ENCODE data around the gene ERG.

The ERG gene

GRCh38 chr21:38511662-38512243 is 13.5 kb upstream of the ERG start:
- H3K4me3 ChIP-seq: no peak overlapping the region

DNA sequence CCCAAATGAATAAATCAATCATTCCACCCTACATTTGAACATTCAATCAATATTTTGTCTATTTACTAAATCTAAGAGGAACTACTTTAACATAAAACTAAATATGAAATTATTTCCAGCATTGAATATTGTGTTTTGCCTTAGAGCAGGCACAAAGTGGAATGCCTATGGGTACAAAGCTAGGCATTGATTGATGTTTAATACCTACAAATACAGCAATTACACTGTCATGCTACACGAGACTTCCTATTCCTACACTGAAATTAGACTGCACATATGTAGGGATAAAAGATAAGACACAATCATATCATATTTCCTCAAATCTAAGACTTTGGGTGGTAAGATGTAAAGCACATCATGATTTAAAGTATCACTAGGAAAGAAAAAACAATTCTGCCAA is 12.9 kb upstream of the ERG start:
- H3K27ac ChIP-seq: no peak overlapping the region
- no peak for TF ChIP-seq CTCF (IDR thresholded peaks at IDR 0.05)
- no peak for DNase-seq (ENCODE audit: low spot score)
- no peak overlapping the region for H3K4me3 ChIP-seq

More at GRCh38 chr21:38511662-38512243, 13.5 kb upstream of the ERG start:
- no peak for DNase-seq (ENCODE audit: low spot score)
- H3K27ac ChIP-seq: no peak overlapping the region
- no peak for TF ChIP-seq CTCF (IDR thresholded peaks at IDR 0.05)

GRCh38 chr21:38507374-38507942 is 9.2 kb upstream of the ERG start:
- no peak overlapping the region for H3K27ac ChIP-seq
- H3K4me3 ChIP-seq: no peak overlapping the region
- TF ChIP-seq CTCF (IDR thresholded peaks at IDR 0.05): no peak
- DNase-seq (ENCODE audit: low spot score): no peak

GRCh38 chr21:38506661-38507281 is 8.5 kb upstream of the ERG start:
- no peak for DNase-seq (ENCODE audit: low spot score)
- H3K27ac ChIP-seq: no peak overlapping the region
- H3K4me3 ChIP-seq: peak overlapping the region; percentile 15
- TF ChIP-seq CTCF (IDR thresholded peaks at IDR 0.05): no peak

DNA sequence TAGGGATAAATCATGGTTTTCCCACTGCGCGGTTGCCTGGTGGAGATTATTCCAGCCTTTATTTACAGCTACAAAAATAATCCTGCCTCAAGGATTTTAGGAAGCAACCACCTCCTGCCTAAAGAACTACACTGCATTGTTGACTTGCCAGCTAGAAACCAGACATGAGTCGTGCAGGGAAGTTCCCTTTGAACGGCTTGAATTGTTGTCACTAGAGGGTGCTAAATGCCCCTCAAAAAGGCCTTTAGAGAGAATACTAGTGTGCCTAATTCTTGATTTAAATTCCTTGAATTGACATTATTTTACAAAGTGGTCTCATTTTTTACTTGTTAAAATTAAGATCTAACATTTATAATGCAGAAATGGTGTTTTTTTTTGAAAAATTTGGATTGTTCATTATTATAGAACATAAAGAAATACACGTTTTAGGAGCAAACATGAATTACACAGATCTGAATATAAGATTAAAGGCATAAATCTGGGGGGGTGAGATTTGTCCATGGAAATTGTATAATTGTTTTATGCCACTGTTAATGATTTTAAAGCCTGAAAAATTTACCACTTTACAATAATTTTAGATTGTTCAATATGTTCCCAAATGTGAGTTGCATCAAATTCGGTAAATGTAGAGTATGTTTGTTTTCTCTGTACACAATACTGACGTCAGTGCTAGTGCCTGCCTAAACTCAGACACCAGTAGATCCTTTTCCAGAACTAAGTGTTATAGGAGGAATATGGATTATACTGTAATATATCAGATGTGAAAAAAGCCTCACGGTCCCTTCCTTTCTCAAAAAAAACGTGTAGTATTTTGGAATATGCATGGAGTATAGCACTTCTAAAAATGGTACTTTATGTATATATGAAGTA is 7.6 kb upstream of the ERG start:
- DNase-seq (ENCODE audit: low spot score): no peak
- H3K4me3 ChIP-seq: peak overlapping the region; percentile 17
- peak overlapping the region in 1 of 2 donors; percentile 15 for H3K27ac ChIP-seq

GRCh38 chr21:38504066-38504465 is 5.8 kb upstream of the ERG start:
- Histone ChIP-seq H3K27ac (peak overlapping the region in 1 of 2 donors; percentile 79), H3K4me3 (peak overlapping the region; percentile 56)
- DNase-seq (ENCODE audit: low spot score): no peak
- no peak for TF ChIP-seq CTCF (IDR thresholded peaks at IDR 0.05)

More for the DNA sequence above, 7.6 kb upstream of the ERG start:
- TF ChIP-seq CTCF (IDR thresholded peaks at IDR 0.05): peak; percentile 31
